ENCODE results near the gene CST9L. TPM values are rescaled to one million over a fixed set of nuclear protein-coding genes. Genes with fewer than 3 reads are reported as not detected.

The CST9L gene
- total RNA-seq, 6 experiments from 2014 or later = not detected

DNA sequence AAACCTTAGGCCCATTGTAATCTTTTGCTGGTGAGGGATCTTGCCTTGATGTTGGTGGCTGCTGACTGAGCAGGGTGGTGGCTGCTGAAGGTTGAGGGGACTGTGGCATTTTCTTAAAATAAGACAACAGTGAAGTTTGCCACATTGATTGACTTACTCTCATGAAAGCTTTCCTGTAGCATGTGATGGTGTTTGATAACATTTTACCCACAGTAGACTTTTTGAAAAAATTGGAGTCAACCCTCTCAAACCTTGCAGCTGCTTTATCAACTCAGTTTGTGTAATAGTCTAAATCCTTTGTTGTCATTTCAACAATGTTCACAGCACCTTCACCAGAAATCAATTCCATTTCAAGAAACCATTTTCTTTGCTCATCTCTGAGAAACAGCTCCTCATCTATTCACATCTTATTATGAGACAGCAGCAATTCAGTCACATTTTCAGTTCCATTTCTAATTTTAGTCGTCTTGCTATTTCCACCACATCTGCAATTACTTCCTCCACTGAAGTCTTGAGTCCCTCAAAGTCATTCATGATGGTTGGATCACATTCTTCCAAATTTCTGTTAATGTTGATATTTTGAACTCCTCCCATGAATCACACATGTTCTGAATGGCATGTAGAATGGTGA lies 37.2 kb downstream of the CST9L start:
- TF ChIP-seq POLR2A (IDR thresholded peaks at IDR 0.05) = no peak
- TF ChIP-seq, protein P1, sequence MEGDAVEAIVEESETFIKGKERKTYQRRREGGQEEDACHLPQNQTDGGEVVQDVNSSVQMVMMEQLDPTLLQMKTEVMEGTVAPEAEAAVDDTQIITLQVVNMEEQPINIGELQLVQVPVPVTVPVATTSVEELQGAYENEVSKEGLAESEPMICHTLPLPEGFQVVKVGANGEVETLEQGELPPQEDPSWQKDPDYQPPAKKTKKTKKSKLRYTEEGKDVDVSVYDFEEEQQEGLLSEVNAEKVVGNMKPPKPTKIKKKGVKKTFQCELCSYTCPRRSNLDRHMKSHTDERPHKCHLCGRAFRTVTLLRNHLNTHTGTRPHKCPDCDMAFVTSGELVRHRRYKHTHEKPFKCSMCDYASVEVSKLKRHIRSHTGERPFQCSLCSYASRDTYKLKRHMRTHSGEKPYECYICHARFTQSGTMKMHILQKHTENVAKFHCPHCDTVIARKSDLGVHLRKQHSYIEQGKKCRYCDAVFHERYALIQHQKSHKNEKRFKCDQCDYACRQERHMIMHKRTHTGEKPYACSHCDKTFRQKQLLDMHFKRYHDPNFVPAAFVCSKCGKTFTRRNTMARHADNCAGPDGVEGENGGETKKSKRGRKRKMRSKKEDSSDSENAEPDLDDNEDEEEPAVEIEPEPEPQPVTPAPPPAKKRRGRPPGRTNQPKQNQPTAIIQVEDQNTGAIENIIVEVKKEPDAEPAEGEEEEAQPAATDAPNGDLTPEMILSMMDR (IDR thresholded peaks at IDR 0.05) = no peak
- no peak for ATAC-seq
- Histone ChIP-seq H3K4me3 (no peak overlapping the region), H3K9me3 (no peaks in the 10 kb centered on the region), H3K36me3 (no peaks in the 10 kb centered on the region), H3K4me1 (no peaks in the 10 kb centered on the region), H3K27ac (no peak overlapping the region), H3K27me3 (no peaks in the 10 kb centered on the region)
- intact Hi-C loops (cut with DNase I) = no loop called here
- WGBS (ENCODE audit: insufficient coverage, low coverage, low lambda C conversion rate, missing lambda C conversion rate) = 10% methylated on average over 1 of the region's 1 CpG
- DNase-seq = no peak

DNA sequence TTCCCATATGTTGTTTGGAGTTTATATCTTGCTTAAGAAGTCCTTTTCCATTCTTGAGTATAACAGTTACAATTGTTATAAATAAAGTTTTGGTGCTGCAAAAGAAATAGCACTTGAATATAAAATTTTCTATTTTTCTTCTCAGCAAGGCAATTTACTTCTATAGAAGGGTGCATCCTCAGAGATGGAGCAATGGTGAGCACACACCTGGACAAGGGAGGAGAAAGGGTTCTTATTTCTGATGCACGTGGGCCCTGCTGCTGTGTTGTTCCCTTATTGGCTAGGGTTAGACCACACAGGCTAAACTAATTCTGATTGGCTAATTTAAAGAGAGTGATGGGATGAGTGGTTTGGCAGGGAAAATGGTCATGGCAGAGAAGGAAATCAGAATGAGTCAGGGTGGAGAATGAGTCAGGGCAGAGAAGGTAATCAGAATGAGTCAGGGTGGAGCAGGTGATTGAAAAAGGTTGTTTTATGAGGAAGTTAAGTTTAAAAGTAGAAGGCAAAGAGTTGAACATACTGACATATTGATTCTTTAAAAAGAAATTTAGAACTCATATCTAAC lies 39.3 kb downstream of the CST9L start:
- H3K4me1 ChIP-seq = no peaks in the 10 kb centered on the region
- intact Hi-C loops (cut with DNase I) = no loop called here
- no peaks in the 10 kb centered on the region for H3K9me3 ChIP-seq
- ATAC-seq (no peak), DNase-seq (no peak)
- 46% methylated on average over 1 of the region's 1 CpG for WGBS (ENCODE audit: insufficient coverage, low coverage, low lambda C conversion rate, missing lambda C conversion rate)
- no peaks in the 10 kb centered on the region for H3K36me3 ChIP-seq
- no peak overlapping the region for H3K27ac ChIP-seq
- no peaks in the 10 kb centered on the region for H3K27me3 ChIP-seq
- no peak overlapping the region for H3K4me3 ChIP-seq
- TF ChIP-seq POLR2A (IDR thresholded peaks at IDR 0.05) = no peak
- TF ChIP-seq, protein P1 (IDR thresholded peaks at IDR 0.05) = no peak

DNA sequence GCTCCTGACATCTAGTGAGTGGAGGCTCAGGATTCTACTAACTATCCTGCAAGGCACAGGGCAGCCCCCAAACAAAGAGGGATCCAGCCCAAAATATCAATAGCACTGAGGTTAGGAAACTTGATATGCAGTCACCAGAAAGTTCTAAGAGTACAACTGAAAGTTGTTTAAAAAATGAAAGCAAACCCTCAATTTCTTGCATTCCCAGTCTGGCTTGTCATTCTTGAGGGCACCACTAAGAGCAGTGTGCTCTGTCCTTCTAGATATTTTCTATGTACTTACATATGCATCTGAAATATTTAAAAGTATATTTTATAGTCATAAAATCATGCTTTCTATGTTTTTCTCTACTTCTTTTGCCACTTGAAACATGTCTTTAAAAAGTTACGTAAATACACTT lies 41.4 kb downstream of the CST9L start:
- TF ChIP-seq, protein P1 (IDR thresholded peaks at IDR 0.05) = no peak
- no peak for TF ChIP-seq POLR2A (IDR thresholded peaks at IDR 0.05)
- H3K36me3 ChIP-seq = no peaks in the 10 kb centered on the region
- no peaks in the 10 kb centered on the region for H3K4me1 ChIP-seq
- no peaks in the 10 kb centered on the region for H3K27me3 ChIP-seq
- no peak for ATAC-seq
- WGBS (ENCODE audit: insufficient coverage, low coverage, low lambda C conversion rate, missing lambda C conversion rate) = 80% methylated on average over 1 of the region's 1 CpG
- no peak overlapping the region for H3K27ac ChIP-seq
- intact Hi-C loops (cut with DNase I) = no loop called here
- no peak overlapping the region for H3K4me3 ChIP-seq
- H3K9me3 ChIP-seq = no peaks in the 10 kb centered on the region
- no peak for DNase-seq

DNA sequence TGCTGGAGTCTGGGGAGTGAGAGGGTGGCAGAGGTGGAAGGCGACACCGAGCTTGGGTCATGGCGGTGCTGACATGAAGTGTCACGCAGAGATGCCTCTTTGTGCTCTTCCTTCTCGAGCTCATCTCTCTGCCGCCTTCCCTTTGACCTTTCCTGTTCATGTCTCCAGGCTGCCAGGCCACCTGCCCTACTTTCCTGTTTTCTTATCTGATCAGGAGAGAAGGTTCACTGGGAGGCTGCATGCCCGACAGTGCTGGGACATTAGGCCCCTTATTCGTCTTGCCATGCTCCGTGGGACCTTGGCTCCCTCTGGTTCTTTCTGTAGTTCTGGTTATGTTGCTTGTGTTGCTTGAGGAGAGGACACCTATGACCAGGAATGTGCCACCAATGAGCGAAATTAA lies 44.1 kb downstream of the CST9L start:
- Histone ChIP-seq H3K27me3 (no peaks in the 10 kb centered on the region), H3K4me1 (no peaks in the 10 kb centered on the region), H3K27ac (no peak overlapping the region), H3K36me3 (no peaks in the 10 kb centered on the region), H3K9me3 (no peaks in the 10 kb centered on the region), H3K4me3 (no peak overlapping the region)
- no peak for ATAC-seq
- 64% methylated on average over 9 of the region's 10 CpGs for WGBS (ENCODE audit: insufficient coverage, low coverage, low lambda C conversion rate, missing lambda C conversion rate)
- intact Hi-C loops (cut with DNase I) = no loop called here
- DNase-seq = no peak
- TF ChIP-seq POLR2A (IDR thresholded peaks at IDR 0.05) = no peak
- TF ChIP-seq, protein P1 (IDR thresholded peaks at IDR 0.05) = no peak

Measured in right lobe of liver (tissue), 6 donors.